ENCODE results near the gene UBAP1L.

Gene UBAP1L

DNA sequence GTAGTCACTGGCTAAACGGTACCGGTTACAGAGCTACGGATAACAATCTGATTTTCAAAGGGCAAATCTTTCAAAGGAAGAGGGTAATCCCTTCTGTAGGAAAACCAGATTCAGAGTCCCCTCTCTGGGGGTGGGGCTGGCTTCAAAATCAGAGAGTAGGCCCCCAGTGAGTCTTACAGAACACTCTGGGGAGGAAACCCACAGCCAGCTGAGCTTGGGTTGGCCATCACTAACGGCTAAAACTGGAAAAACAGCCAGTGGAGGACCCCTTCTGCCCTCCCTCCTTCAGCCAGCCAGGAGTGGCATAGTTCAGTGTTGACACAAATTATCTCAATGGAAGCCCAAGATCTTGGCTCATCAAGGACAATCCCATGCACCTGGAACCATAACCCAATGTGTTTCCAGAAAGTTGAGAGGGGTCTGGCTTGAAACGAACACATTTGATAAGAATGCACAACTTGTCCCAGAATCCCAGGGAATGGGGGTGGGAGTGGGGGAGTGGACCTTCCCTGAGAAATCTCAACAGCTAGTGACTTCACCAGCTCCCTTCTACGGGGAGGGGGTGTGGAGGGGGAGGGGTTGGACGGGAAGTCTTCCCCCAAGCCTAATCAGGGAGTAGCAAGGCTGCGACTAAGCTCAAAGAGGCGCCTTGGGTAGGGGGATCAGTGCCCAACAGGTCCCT lies 48.2 kb downstream of the UBAP1L start:
- DNase-seq (ENCODE audit: low read depth, low spot score): no peak

DNA sequence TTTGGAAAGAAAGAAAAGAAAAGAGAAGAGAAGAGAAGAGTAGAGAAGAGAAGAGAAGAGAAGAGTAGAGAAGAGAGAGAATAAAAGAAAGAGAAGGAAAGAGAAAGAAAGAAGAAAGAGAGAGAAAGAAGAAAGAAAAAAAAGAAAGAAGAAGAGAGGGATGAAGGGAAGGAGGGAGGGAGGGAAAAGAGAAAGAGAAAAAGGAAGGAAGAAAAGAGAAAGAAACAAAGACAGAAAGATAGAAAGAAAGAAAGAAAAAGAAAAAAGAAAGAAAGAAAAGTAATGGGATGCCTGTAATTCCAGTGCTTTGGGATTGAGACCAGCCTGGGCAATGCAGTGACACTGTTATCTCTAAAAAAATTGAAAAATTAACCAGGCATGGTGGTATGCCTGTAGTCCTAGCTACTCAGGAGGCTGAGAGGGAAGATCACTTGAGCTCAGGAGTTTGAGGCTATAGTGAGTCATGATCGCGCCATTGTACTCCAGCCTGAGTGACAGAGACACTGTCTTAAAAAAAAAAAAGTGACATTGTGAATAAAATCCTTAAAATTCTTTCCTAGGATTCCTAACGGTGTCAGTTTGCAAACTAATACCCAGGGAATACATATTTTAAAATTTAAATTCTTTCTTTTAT lies 48.9 kb downstream of the UBAP1L start:
- no peak for DNase-seq (ENCODE audit: low read depth, low spot score)

DNA sequence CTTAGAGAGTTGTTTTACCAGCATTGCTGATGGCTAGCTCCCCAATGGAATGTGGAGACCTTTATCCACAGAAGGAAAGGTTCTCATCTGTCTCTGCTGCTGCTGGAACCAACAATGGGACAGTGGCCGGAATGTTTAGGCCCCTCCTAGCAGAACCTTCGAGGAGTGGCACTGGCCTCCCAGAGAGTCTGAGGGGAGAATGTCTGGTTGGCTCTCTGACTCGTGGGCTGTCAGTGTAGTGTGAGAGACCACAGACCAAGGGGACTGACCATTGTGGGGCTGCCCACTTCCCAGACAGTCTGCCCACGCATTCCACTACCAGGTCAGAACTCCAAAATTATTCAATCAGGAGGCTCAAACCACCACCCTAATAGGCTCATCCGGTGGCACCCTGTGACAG lies 52.3 kb downstream of the UBAP1L start:
- no peak for DNase-seq (ENCODE audit: low read depth, low spot score)

DNA sequence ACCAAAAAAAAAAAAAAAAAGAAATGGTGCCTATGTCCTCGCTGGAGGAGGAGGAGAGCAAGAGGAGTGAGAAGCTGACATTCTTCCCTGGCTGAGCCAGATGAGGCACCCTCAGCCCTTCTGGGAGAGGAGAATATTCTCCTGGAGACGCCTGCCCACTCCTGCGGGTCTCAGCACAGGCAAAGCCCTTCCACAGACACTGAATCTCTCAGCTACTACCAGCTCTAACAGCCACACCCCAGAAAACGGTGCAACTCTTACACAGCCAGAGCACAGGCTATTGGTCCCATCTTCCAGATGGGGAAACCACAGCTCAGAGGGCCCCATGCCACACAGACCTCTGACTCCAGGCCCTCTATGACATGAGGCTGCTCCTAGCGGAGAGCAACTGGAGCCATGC lies 52.9 kb downstream of the UBAP1L start:
- no peak for DNase-seq (ENCODE audit: low read depth, low spot score)

DNA sequence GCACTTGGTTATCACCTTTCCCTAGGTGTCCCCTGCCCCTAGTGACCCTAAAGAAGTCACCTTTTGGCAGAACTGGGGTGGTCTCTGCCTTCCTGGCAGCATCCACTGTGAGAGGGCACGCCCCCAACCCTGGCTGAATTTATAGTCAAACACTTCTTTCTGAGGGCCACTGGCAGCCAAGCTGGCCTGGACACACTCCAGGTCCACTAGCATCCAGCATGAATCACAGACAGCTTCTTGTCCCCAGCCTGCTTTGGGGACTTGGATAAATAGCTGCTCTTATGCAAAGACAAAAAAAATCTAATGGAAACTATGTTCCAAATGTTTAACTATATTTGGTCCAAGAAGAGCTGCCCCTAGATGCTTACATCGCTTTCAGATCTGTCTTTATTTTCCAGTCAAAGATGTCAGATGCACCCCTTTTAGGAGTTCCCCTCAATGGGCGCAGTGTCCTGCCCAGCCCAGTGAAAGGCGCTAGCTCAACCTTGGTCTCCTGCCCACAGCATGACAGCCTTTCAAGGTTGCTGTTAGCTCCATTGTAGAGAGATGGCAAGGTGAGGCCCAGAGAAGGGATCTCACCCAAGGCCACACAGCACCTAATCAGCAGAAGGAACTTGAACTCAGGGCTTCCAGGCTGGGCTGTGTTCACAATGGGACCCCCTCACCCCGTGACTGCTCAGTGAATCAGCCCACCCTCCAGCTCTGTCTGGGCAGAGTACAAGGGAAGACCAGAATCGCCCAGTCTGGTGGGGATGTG lies 54.2 kb downstream of the UBAP1L start:
- no peak for DNase-seq (ENCODE audit: low read depth, low spot score)

DNA sequence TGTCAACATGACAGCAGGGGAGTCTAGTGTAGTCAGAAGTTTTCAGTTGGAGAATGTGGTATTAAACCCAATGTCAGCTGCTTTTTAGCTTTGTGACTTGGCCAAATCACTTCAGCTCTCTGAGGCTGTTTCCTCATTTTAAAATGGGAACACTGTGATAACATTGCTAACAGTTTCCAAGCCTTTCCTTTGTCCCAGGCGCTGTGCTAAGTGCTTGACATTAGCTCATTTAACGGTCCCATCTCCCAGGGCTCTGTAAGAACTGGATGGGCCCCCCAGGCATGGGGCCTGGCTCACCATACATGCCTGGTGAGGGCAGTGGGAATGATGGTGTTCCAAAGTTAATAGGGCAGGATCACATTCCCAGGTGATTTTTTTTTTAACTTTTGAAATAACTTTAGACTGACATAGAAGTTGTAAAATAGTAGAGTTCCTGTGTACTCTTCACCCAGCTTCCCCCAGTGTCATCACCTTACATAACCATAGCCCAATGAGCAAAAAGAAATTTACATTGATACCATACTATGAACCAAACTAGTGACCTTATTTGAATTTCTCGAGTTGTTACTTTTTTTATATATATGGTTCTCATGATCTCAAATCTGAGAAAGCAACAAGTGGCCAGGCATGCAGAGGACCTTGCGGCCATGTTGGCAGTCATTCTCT lies 54.9 kb downstream of the UBAP1L start:
- no peak for DNase-seq (ENCODE audit: low read depth, low spot score)

DNA sequence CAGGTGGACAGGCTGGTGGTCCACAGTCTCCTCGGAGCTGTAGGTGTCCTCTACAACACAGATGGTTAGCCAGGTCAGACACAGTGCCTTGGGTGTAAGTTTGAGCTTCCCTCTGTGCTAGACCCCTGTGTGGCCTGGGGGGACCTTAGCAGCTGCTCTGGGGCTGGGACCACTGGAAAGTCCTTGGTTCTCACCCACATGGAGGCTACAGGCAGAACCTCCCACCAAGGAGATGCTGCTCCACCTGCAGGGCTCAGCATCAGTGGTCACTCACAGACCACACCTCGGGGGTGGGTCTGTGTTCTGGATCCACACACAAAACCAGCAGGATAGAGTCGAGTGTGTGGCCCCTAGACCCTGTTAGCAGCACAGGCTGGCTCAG lies 55.6 kb downstream of the UBAP1L start:
- DNase-seq (ENCODE audit: low read depth, low spot score): no peak

DNA sequence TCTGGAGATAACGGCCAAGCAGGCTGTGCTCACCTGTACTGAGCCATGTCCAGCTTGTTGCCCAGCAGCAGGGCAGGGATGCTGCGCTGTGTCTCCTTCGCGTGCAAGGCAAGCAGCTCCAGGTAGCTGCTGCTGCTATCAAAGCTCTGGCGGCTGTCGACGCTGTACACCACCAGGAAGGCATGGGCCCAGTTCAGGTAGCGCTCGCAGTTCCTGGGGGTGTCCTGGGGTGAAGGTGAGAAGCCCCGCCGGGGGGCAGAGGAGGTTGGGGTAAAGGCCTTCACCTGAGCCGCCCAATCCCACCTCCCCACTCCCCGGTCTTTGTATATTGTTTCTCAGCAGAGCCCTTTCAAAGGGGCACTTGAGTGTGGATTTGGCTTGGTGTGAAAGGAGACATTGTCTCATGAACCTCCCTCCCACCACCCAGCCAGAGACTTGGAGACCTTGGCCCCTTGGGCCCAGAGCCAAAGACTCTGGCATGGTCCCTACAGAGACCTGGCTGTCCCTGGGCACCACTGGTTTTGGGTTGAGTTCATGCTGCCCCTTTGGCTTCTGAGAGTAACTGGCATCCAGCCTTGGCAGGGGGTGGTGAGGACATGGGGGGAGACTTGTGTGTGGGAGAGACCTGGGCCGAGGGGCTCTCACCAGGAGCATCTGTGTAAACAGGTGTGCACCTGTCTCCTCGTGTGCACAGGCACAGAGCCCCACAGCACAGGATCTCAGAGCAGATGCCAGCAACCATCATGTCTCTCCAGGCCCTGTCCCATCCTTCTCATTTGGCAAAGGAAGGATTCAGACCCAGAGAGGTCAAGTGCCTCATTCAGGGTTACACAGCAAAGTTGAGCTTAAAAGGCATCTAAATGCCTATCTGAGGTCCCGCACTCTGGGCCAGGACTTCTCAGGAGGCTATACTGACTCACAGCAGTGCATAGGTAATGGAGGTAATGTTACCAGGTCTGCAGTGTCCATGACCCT lies 56.3 kb downstream of the UBAP1L start:
- no peak for DNase-seq (ENCODE audit: low read depth, low spot score)

DNA sequence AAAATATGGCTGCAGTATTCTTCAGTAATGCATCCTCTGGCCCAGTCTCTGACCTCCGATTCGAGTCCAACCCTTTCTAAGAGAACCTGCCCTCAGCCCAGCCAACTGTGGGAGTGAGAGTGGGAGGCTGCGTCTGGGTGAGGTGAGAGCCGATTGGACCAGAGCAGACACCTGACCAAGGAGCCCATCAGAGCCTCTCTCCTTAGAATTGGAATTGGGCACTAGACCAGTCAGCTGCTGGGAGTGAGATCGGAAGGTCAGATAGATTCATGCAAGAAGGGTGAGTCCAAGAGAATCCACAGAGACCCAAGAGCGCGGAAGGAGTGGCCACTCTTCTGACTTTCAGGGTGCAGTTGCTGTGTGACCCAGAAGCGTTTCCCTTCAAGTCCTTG lies 57.5 kb downstream of the UBAP1L start:
- no peak for DNase-seq (ENCODE audit: low read depth, low spot score)

DNA sequence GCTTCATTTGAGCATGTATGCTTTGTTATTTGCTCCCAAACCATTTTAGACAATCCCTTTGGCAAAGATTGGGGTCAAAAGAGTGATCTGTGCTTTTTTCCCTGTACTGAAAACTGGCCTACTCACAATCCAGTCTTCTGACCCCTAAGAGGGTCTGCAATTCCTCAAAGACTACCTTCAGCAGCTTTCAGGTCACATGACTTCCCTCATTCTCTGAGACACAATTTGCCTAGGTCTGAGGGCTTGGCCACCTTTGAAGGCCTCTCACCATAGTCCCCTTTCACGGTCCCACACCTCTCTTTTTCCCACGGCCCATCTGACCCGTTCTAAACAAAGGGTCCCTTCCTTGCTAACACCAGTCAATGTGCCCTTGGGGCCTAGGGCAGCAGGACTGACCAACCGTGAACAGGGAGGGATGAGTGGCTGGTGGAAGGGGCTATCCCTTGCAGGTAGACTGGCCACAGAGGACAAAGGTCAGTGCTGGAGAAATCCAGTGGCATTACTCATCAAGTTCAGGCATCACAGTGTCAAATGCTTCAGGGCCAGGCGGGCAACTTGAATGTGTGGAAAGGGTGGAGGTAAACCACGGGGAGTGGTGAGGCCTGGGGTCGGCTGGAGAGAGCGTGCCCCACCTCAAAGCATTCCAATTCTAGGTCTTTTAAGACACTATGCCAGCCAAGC lies 58.0 kb downstream of the UBAP1L start:
- DNase-seq (ENCODE audit: low read depth, low spot score): no peak

DNA sequence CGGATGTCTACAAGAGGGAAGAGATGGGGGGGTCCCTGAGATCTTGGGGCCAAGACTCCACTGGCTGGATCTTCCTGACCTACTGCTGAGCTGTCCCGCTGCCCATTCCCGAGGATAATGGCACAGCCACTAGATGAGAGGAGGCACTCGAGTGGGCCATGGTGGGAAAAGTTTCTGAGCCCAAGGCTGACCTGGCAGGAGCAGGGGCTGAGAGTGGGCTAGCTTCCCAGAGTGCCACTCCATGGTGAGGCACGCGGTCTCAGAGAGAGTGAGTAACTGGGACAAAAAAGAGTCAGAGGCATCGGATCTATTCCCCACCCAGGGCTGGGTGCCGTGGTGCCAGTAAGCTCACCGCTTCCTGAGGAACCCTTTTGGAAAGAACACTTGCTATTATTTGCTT lies 58.9 kb downstream of the UBAP1L start:
- no peak for DNase-seq (ENCODE audit: low read depth, low spot score)

DNA sequence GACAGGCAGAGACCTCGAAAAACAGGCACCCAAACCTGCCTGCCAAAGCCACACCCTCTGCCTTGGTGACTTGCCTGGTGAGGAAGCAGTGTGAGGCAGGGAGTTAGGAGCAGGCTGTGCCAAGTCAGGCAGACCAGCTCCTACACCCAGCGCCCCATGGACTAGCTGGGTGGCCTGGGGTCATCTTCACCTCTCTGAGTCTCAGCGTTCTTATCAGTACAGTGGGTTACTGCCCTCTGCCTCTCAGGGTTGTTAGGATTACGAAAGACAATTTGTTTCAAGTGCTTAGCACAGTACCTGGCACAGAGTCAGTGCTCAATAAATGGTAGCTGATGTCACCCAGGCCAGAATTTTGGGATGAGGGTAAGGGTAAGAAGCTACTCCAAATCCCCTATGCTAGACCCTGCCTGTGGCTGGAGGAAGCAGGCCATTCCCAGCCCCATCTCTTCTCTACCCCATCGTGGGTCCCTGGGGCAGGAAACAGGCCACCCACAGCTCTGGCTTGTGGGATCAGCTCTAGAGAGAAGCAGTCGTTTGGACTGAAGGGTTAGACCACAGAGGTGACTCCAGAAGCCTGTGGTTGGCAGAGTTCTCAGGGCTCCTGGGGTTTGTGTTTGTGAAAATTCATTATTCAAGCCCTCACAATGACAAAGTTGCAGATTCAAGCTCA lies 59.7 kb downstream of the UBAP1L start:
- no peak for DNase-seq (ENCODE audit: low read depth, low spot score)

DNA sequence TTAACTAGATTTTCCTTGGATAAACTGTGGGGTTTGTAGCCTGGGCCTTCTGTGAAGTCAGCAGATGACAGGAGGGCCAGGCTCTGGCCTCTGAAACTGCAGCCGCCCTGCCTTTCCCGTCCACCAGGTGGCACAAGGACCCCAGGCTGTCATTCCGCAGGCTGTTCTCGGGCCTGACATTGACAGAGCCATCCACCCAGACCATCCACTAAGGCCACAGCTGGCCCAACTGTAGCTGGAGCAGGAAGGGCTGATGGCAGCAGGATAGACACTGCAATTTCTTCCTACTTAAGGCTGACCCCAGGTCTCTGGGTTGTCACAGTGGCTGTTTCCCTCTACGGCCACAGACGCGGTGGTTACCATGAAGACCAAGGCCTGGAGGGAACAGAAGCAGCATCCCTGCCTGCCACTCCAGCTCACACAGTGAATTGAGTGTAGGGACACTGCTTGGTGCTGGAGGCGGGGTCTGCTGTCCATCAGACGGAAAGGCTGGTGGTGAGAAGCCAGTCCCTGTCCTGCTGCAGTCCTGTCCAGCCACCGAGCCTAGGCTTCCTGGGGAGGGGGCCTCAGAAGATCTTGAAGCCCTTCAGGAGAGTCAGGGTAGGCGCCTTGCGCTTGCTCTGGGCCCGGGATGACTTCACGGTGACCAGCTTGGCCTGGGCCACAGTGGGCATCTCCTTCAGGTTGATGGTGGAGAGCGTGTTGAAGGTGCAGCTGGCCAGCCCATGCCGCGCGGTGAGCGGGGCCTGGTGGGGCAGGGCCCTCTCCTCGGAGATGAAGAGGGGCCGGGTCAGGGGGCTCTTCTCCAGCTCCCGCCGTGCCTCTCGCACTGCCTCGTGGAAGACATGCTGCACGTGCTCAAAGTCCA lies 60.4 kb downstream of the UBAP1L start:
- no peak for DNase-seq (ENCODE audit: low read depth, low spot score)

DNA sequence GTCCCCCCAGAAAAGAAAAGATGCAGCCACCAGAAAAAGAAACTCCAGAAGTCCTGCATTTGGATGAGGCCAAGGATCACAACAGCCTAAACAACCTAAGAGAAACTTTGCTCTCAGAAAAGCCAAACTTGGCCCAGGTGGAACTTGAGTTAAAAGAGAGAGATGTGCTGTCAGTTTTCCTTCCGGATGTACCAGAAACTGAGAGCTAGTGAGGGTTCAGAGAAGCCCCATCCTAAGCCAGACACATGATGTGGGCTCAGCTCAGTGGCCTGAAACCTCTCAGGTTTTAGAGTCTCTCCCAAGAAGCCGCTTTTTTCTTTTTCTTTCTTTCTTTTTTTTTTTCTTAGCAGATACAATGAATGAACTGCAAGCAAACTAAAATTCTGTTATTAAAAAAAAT lies 62.0 kb downstream of the UBAP1L start:
- DNase-seq (ENCODE audit: low read depth, low spot score): no peak

DNA sequence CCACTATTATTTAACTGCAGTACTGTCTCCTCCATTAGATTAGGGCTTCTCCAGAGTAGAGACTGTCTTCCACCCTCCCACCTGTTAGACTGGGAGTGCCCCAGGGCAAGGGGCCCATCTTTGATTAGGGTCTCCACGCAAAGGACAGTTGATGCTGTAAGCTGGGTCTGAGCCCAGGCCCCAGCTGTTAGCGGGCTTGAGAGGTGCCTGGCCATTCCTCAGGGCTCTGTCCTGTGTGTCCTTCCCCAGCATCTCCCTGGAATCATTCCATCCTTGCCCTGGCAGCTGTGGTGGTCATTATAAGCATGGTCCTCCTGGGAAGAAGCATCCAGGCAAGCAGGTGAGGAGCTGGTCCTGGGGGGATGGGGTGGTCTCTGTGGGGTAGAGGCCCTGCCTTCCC lies 63.7 kb downstream of the UBAP1L start:
- DNase-seq (ENCODE audit: low read depth, low spot score): no peak

DNA sequence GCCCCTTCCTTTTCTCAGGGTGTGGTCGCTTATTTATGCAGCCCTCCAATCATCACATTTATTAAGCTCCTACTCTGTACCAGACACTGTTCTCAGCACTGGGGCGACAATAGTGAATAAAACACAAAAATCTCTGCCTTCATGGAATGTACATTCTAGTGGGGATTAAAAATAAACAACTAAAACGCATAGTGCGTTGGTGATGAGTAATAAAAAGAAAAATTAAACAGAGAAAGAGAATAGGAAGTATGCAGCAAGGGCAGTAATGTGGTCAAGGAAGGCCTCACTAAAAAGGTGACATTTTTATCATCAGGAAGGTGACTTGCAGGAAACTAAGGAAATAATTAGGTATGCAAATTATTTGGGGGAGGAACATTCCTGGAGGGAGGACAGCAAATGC lies 64.7 kb downstream of the UBAP1L start:
- DNase-seq (ENCODE audit: low read depth, low spot score): no peak

DNA sequence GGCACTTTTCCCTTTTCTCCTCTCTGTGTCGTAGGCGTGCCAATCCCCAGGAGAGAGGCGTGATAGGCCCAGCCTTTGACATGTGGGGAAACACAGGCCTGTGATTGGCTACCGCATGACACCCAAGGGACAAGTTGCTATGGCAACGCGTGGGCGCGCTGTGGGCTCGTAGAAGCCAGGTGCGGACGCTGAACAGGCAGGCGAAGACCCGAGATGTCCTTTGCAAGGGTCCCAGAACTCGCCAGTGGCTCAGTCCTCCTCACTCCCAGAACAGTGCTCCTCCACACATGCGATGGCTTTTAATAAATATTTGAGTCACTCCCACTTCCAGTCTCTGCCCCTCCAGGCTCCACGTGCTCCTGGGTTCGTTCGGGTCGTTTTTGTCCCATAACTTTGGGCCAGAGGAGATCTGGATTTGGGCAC lies 65.6 kb downstream of the UBAP1L start:
- DNase-seq (ENCODE audit: low read depth, low spot score): peak; percentile 78

DNA sequence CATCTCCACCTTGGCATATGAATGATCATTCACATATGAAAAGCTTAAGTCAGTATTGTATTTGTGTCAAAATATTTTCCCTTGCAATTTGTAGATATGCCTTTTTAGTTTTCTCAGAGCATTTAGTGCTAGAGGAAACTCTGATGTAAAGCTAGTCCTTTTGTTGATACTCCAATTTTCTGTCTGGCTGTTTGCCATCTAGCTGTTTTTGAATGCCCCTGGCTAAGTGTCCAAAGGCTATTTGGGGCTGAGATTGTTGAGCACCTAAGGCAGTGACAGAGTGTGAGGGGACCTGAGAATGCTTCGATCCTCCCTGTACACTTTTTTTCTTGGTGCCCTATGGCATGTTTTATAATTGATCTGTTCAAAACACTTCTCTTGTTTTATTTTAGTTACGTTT lies 66.8 kb downstream of the UBAP1L start:
- no peak for DNase-seq (ENCODE audit: low read depth, low spot score)
